H9 (cell line): ENCODE data around the gene NBEAL2. TPM values are rescaled to one million over a fixed set of nuclear protein-coding genes. Genes with fewer than 3 reads are reported as not detected.

Experiments used
- DNase-seq: peaks from one replicate; pipeline ENCODE4 v3.0.0-alpha.2; 2017
- H2AFZ ChIP-seq: one replicate; pipeline ENCODE4 v1.6.1; 2013; ENCODE audit warnings: mild to moderate bottlenecking, low read length, control low read depth, moderate library complexity
- H2AK5ac ChIP-seq: 2 replicates; pipeline ENCODE4 v1.6.1; 2013; ENCODE audit warnings: low read length, control low read depth, mixed read lengths; ENCODE audit not compliant: insufficient read length
- H2BK120ac ChIP-seq: one replicate; pipeline ENCODE4 v1.6.1; 2013; ENCODE audit warnings: low read depth, mild to moderate bottlenecking, low read length, control low read depth, inconsistent platforms; ENCODE audit not compliant: poor library complexity, severe bottlenecking
- H2BK12ac ChIP-seq: 2 replicates; pipeline ENCODE4 v1.6.1; 2013; ENCODE audit warnings: low read length, control low read depth, mixed read lengths, low read depth; ENCODE audit not compliant: insufficient read length
- H2BK15ac ChIP-seq: 2 replicates; pipeline ENCODE4 v1.6.1; 2013; ENCODE audit warnings: low read depth, low read length, control low read depth
- H2BK20ac ChIP-seq: one replicate; pipeline ENCODE4 v1.6.1; 2013; ENCODE audit warnings: low read depth, mild to moderate bottlenecking, low read length, control low read depth, inconsistent platforms; ENCODE audit not compliant: poor library complexity, severe bottlenecking
- H2BK5ac ChIP-seq: 2 replicates; pipeline ENCODE4 v1.6.1; 2013; ENCODE audit warnings: low read length, control low read depth, mixed read lengths; ENCODE audit not compliant: insufficient read length
- H3K14ac ChIP-seq: 2 replicates; pipeline ENCODE4 v1.6.1; 2013; ENCODE audit warnings: low read length, control low read depth; ENCODE audit not compliant: insufficient read depth
- H3K18ac ChIP-seq: 2 replicates; pipeline ENCODE4 v1.6.1; 2013; ENCODE audit warnings: low read depth, mild to moderate bottlenecking, mixed read lengths, low read length, control low read depth; ENCODE audit not compliant: insufficient read length
- H3K23ac ChIP-seq: 2 replicates; pipeline ENCODE4 v1.6.1; 2013; ENCODE audit warnings: low read length, control low read depth, mixed read lengths, low read depth; ENCODE audit not compliant: insufficient read length
- H3K23me2 ChIP-seq: 2 replicates; pipeline ENCODE4 v1.6.1; 2013; ENCODE audit warnings: low read depth, mild to moderate bottlenecking, mixed read lengths, low read length, control low read depth; ENCODE audit not compliant: insufficient read length, poor library complexity, severe bottlenecking
- H3K27ac ChIP-seq: 2 replicates; pipeline ENCODE4 v1.5.1; 2013; ENCODE audit warnings: low read length, control low read depth, mixed read lengths, low read depth; ENCODE audit not compliant: insufficient read length
- H3K27me3 ChIP-seq: 2 replicates; pipeline ENCODE4 v1.6.1; 2013; ENCODE audit warnings: low read length, control low read depth, inconsistent platforms; ENCODE audit not compliant: insufficient read depth
- H3K4ac ChIP-seq: 2 replicates; pipeline ENCODE4 v1.6.1; 2013; ENCODE audit warnings: low read depth, mild to moderate bottlenecking, control low read depth, inconsistent platforms, low read length, moderate library complexity
- H3K4me1 ChIP-seq: 2 replicates; pipeline ENCODE4 v1.6.1; 2013; ENCODE audit warnings: low read length, control low read depth, inconsistent platforms; ENCODE audit not compliant: insufficient read depth
- H3K4me2 ChIP-seq: 2 replicates; pipeline ENCODE4 v1.6.1; 2013; ENCODE audit warnings: low read length, control low read depth, mixed read lengths; ENCODE audit not compliant: insufficient read length, insufficient read depth
- H3K56ac ChIP-seq: 2 replicates; pipeline ENCODE4 v1.6.1; 2013; ENCODE audit warnings: low read depth, mild to moderate bottlenecking, mixed read lengths, low read length, control low read depth; ENCODE audit not compliant: insufficient read length
- H3K79me1 ChIP-seq: 2 replicates; pipeline ENCODE4 v1.6.1; 2013; ENCODE audit warnings: low read depth, mild to moderate bottlenecking, moderate library complexity, low read length, control low read depth, inconsistent platforms; ENCODE audit not compliant: insufficient read depth, poor library complexity, severe bottlenecking
- H3K79me2 ChIP-seq: 2 replicates; pipeline ENCODE4 v1.6.1; 2013; ENCODE audit warnings: low read length, control low read depth, inconsistent platforms; ENCODE audit not compliant: insufficient read depth
- H3K9ac ChIP-seq: 2 replicates; pipeline ENCODE4 v1.6.1; 2013; ENCODE audit warnings: low read length, control low read depth, mixed read lengths; ENCODE audit not compliant: insufficient read length; ENCODE audit errors: extremely low read depth
- H3K9me3 ChIP-seq: one replicate; pipeline ENCODE4 v1.6.1; 2013; ENCODE audit warnings: low read depth, low read length, inconsistent platforms; ENCODE audit not compliant: control insufficient read depth
- H3T11ph ChIP-seq: one replicate; pipeline ENCODE4 v1.6.1; 2013; ENCODE audit warnings: mild to moderate bottlenecking, low read length, control low read depth, inconsistent platforms
- H4K20me1 ChIP-seq: one replicate; pipeline ENCODE4 v1.6.1; 2013; ENCODE audit not compliant: control insufficient read depth, insufficient read length, insufficient read depth
- H4K5ac ChIP-seq: 2 replicates; pipeline ENCODE4 v1.6.1; 2013; ENCODE audit warnings: low read depth, mild to moderate bottlenecking, mixed read lengths, low read length, control low read depth; ENCODE audit not compliant: insufficient read length
- H4K8ac ChIP-seq: replicated peaks from 2 replicates; pipeline ENCODE4 v1.6.1; 2013; ENCODE audit warnings: low read length, control low read depth, mixed read lengths, low read depth; ENCODE audit not compliant: insufficient read length
- H4K91ac ChIP-seq: 2 replicates; pipeline ENCODE4 v1.6.1; 2013; ENCODE audit warnings: low read depth, mild to moderate bottlenecking, moderate library complexity, mixed read lengths, low read length, control low read depth; ENCODE audit not compliant: insufficient read length
- H3K27ac Mint-ChIP-seq, 3 experiments: 2 replicates in 2 of 3; 3 replicates in 1 of 3; pipeline ENCODE4 v1.8.0; 2020 to 2021; ENCODE audit warnings: mixed read lengths in 3 of 3, mild to moderate bottlenecking in 1 of 3, moderate library complexity in 1 of 3
- H3K27me3 Mint-ChIP-seq: 2 replicates; pipeline ENCODE4 v1.8.0; 2021; ENCODE audit warnings: low read depth, mild to moderate bottlenecking, moderate library complexity, mixed read lengths
- H3K36me3 Mint-ChIP-seq, 3 experiments: 2 replicates in 2 of 3; 3 replicates in 1 of 3; pipeline ENCODE4 v1.8.0; 2020 to 2021; ENCODE audit warnings: low read depth in 3 of 3, mixed read lengths in 3 of 3; ENCODE audit not compliant: insufficient read depth in 1 of 3
- H3K4me1 Mint-ChIP-seq, 2 experiments: 2 replicates each; pipeline ENCODE4 v1.8.0; 2020; ENCODE audit warnings: mixed read lengths in 2 of 2
- H3K4me3 Mint-ChIP-seq, 2 experiments: 2 replicates in 1 of 2; 3 replicates in 1 of 2; pipeline ENCODE4 v1.8.0; 2020 to 2021; ENCODE audit warnings: mild to moderate bottlenecking in 2 of 2, mixed read lengths in 2 of 2, moderate library complexity in 1 of 2
- H3K9me3 Mint-ChIP-seq, 2 experiments: 2 replicates in 1 of 2; 3 replicates in 1 of 2; pipeline ENCODE4 v1.8.0; 2020; ENCODE audit warnings: mild to moderate bottlenecking in 2 of 2, mixed read lengths in 2 of 2, moderate library complexity in 1 of 2
- WGBS: extraction: QIAGEN DNeasy Blood & Tissue Kit; methylation state at CpG from one replicate; pipeline ENCODE4 v1.1.7; 2013; ENCODE audit warnings: missing lambda C conversion rate, low lambda C conversion rate, mixed read lengths; ENCODE audit not compliant: insufficient read length; ENCODE audit errors: extremely low coverage; 5-methylcytosine and 5-hydroxymethylcytosine counted together
- total RNA-seq: library from RNA; stranded (reverse); gene quantifications from 2 replicates; pipeline ENCODE4 v1.2.1, GENCODE V29; 2021
- TF ChIP-seq, protein P1 (sequence below): fragments of 200-600 bp; sonication (generic); conservative IDR thresholded peaks from 3 replicates; pipeline ENCODE4 v1.8.0; 2021; ENCODE audit warnings: antibody characterized with exemption, mild to moderate bottlenecking

The NBEAL2 gene
- total RNA-seq, 1 experiment from 2014 or later: 52.1 TPM

DNA sequence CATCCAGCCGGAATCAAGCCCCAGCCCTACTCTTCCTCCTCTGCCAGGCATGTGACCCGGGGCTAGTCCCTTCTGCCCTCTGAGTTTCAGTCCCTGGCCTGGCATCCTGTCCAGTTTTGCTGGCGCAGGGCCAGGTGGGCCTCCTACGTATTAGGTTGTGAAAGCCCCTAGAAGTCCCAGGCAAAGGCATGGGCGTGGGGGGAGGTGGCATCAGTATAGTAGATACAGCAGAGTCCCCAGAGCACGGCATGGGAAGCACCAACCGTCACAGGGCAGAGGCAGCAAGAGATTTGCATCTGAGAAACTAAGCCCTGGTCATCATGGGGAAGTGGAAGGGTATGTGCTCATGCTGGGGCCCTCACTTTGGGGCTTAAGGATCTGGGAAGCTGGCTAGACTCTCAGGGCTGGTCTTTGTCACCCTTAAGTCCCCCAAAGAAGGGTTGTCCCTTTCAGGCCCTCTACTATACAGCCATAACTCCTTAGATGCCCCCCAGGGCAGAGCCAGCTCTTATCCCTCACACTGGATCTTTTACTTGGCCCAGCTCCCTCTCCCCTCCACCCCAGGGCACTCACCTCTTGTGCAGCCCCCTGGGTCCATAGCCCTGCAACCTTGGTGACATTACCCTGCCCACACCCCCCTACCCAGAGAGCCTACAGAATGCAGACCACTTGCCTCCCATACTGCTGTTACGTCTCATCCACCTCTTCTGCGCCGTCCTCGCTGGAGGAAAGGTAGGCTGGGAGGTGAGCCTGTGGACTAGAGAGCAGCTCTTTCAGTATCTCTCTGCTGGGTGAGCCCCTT, 11.3 kb downstream of the NBEAL2 start:
- TF ChIP-seq, protein P1, sequence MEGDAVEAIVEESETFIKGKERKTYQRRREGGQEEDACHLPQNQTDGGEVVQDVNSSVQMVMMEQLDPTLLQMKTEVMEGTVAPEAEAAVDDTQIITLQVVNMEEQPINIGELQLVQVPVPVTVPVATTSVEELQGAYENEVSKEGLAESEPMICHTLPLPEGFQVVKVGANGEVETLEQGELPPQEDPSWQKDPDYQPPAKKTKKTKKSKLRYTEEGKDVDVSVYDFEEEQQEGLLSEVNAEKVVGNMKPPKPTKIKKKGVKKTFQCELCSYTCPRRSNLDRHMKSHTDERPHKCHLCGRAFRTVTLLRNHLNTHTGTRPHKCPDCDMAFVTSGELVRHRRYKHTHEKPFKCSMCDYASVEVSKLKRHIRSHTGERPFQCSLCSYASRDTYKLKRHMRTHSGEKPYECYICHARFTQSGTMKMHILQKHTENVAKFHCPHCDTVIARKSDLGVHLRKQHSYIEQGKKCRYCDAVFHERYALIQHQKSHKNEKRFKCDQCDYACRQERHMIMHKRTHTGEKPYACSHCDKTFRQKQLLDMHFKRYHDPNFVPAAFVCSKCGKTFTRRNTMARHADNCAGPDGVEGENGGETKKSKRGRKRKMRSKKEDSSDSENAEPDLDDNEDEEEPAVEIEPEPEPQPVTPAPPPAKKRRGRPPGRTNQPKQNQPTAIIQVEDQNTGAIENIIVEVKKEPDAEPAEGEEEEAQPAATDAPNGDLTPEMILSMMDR: no peak
- H3K4ac ChIP-seq: no peak overlapping the region
- H3K14ac ChIP-seq: no peak overlapping the region; the same call in 1 of the 2 replicates
- no peak overlapping the region for H3K9ac ChIP-seq
- no peaks in the 10 kb centered on the region for H3K79me1 ChIP-seq
- no peaks in the 10 kb centered on the region for H3K9me3 ChIP-seq
- H2BK120ac ChIP-seq: no peak overlapping the region
- no peak overlapping the region for H4K8ac ChIP-seq
- H3K23me2 ChIP-seq: no peaks in the 10 kb centered on the region
- peaks cover 4% of the 10 kb centered on the region; the same call in 1 of the 2 replicates for H3K4me1 ChIP-seq
- Mint-ChIP-seq H3K9me3 (no peaks in the 10 kb centered on the region), H3K27me3 (no peaks in the 10 kb centered on the region), H3K27ac (0 out of 7 replicates have a peak overlapping the region, but pooled peaks of 1 of the 3 experiments have one; percentile 28), H3K36me3 (peaks cover 15 to 30% (median 16%) of the 10 kb centered on the region in 3 experiments), H3K4me3 (no peak overlapping the region), H3K4me1 (peaks cover 32 to 38% of the 10 kb centered on the region in 2 experiments)
- no peak overlapping the region for H3K4me2 ChIP-seq
- H3K79me2 ChIP-seq: no peaks in the 10 kb centered on the region
- no peak overlapping the region for H4K5ac ChIP-seq
- no peaks in the 10 kb centered on the region for H3K27me3 ChIP-seq
- H3K27ac ChIP-seq: no peak overlapping the region
- no peak overlapping the region for H3K18ac ChIP-seq
- no peak overlapping the region for H2BK15ac ChIP-seq
- no peak overlapping the region for H2BK20ac ChIP-seq
- no peak for DNase-seq
- WGBS: no CpG with 5 or more reads among the region's 11 CpGs
- no peak overlapping the region for H2BK5ac ChIP-seq
- H3T11ph ChIP-seq: no peak overlapping the region
- H3K23ac ChIP-seq: no peak overlapping the region
- no peak overlapping the region for H2AK5ac ChIP-seq
- no peaks in the 10 kb centered on the region for H4K20me1 ChIP-seq
- H3K56ac ChIP-seq: no peak overlapping the region
- H2BK12ac ChIP-seq: no peak overlapping the region
- no peak overlapping the region for H4K91ac ChIP-seq
- H2AFZ ChIP-seq: no peak overlapping the region
